Kidney glomerular epithelial cell (primary cell): ENCODE results near the gene FBLN1.

Experiments used
- DNase-seq: peaks from one replicate; lab custom pipeline; 2025; lab: John Stamatoyannopoulos, UW

Gene FBLN1

DNA sequence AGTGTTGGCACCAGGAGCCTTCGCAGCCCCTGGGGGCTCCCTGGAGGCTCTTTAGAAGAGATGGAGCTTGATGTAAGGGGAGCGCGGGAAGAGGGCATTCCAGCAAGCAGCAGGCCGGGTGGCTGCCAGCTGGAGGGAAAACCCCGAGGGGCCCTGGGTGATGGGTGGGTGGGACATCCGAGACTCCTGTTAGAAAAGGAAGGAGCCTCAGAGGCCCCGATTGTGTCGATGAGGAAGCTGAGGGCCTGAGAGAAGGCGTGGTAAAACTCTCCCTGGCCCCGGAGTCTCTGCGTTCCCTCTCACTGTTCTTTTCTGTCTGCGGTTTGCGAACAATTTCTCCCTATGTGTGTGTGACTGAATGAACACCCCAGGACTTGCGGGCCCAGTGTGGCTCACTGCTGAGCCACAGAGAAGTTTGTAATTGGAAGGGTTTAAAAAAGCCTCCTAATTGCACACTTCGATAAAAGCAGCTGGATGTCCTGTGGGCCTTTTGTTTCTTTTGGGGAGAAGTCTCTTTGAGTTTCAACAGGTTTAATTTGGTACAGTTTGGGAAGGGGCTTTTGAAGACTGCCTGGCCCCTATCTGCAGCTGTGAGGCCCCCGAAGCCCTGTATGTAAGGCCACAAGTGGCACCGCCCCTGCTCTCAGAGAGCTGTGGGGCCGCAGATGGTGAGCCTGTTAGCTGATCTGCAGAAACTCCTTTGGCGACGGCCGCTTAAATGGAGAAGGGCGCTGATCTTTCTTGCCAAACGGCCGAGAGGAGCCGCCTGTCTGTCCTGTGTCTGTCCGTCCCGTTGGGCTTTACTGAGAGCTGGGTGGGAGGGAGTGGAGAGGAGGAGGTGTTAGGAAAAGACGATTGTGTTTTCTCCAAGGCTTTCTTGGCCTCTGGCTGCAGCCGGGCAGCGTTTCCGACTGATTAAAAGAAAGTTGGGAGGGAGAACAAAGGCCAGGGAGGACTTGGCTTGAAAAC lies 2.0 kb downstream of the FBLN1 start:
- DNase-seq = no peak

DNA sequence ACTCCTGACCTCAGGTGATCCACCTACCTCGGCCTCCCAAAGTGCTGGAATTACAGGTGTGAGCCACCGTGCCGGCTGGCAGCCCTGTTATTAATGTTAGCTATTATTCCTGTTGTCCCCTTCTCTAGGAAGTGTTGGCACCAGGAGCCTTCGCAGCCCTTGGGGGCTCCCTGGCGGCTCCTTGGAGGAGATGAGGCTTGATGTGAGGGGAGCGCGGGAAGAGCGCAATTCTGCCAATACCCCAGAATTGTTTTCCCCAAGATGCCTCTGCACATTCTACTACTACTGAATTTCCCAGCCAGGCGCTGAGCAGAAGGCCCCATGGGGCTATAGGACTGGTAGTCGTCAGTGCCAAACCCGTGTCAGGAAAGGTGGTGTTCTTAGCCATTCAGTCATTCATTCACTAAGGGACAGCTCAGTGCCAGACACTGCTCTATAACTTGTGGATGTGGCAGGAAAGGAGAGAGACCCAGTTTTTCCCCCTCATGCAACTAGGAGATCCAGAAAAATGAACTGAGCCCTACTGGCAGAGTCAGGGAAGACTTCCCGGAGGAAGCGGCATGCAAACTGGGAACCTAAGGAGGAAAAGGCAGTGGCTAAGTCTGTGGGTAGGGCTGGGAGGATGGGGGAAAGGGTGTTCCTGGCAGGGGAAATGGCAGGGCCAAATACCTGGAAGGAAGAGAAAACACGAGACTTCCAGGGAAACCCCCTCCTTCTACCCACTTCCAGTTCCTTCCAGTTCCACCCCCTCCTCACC lies 3.5 kb downstream of the FBLN1 start:
- DNase-seq = no peak

DNA sequence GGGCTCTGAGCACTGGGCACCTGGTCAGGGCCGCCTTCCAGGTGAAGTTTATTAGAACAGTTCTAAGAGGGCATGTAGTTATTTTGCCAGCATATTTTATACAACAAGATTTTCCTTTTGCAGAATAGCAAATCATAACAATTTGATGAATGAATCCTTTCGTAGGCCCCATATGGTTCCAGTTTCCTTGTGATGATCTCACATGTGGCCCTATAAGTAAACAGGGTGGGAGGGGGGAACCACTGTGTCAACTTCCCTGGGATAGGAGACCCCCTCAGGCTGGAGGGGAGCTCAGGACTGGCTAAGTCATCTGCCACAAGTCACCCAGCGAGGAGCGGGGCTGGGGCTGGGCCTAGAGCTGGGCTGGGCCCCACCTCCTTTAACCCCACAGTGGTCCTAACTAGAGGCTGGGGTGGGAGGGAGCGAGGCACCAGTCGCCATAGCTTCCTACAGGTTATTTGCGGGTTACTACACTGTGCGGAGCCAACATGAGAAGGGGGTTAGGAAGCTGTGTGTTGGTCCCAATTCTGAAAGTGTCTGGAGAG lies 4.2 kb downstream of the FBLN1 start:
- DNase-seq = no peak

DNA sequence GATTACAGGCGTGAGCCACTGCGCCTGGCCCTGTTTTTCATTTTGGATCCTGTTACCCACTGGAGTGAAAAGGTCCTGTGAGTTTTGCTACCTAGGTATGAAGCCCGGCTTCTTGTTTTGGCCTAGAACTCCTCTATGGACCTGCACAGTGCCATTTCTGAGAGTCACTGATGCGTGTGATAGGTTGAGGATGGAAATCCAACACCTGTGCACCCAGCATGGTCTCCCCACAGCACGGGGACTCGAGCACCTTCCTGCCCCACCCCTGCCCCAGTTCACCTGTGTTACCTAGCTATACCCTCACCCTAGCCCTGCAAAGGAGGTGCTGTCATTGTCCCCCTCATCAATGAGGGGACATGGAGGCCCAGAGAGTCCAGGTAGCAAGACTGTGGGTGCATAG lies 5.1 kb downstream of the FBLN1 start:
- DNase-seq = no peak

DNA sequence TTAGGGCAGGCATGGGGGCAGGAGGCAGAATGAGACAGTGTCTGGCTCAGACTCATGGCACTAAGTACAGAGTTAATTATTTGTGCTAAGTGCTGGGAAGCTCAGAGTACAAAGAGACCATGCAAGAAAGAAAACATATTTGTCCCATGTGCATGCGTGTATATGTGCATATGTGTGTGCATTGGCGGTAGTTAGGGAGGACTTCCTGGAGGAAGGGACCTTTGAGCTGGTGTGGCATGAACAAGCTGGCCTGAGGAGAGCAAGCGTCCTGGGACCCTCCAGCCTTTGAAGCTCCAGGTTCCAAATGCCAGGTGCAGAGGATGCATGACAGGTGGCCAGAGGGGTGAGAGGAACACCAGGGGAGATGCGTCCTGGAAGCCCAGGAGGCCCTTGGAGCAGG lies 6.1 kb downstream of the FBLN1 start:
- no peak for DNase-seq

DNA sequence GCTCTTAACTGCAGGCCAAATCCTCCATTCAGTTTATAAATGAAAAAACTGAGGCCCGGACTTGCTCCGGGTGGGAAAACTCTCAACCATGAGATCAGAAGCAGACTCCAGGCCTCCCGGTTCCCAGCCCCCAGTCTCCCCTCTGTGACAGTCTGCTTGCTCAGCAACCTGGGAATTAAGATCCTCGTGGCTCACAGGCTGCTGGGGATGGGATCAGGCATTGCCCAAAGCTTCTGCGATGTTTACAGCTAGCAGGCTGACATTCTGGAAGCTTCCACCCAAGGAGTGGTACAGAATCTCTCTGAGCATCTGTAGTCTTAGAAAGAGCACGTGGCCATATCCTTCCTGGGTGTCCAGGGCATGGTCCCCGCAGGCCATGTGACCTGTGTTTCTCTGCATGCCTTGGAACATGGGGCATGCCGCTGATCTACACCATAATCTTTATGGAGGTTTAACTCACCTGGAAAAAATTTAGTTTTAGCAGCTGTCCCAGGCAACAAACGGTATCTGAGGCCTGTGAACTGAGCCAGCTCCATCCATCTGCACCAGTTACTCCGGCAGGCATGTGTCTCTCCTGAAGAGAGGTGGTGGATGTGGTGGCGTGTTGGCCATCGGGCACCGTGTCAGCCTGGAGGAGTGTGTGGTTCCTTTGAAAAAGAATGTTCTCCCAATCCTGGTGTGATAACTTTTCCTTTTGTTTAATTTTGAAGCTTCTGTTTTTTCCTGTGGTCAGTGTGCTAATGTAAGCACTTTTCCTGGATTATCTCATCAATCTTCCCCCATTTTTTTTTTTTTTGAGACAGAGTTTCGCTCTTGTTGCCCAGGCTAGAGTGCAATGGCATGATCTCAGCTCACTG lies 7.9 kb downstream of the FBLN1 start:
- DNase-seq = no peak

DNA sequence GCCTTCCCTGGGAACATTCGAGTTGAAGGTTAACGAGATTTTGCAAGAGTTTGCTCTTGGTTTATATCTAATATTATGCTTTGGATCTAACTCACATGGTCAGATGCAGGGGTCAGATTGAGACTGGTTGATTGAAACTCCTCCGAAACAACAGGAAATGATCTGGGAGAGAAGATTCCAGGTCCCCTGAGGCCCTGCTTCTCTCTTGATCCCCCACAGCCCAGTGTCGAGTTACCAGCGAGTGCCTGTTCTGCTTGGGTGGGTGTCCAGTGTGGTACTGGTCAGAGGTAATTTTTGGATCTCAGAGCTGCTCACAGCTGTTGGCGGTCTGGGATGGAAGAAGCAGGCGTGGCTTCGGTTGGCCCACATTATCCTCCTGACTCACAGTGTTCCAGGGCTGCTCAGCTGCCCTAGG lies 9.2 kb downstream of the FBLN1 start:
- DNase-seq = peak; percentile 49

DNA sequence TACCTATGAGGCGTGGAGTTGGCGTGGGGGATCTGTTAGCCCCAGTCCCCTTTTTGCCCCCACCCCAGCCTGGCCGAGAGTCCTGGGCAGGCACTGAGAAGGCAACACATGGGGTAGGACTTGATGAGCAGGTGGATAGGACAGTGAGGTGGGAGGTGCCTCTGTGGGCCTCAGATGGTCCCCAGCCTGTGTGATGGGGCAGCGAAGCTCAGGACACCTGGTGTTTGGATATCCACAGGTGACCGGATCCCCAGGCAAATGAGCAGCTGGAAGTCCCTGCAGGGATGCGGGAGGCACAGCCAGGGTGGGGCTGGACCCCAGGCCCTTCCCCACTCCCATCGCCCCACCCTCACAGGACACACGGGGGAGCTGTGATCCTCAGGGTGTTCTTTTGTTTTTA lies 9.7 kb downstream of the FBLN1 start:
- no peak for DNase-seq

DNA sequence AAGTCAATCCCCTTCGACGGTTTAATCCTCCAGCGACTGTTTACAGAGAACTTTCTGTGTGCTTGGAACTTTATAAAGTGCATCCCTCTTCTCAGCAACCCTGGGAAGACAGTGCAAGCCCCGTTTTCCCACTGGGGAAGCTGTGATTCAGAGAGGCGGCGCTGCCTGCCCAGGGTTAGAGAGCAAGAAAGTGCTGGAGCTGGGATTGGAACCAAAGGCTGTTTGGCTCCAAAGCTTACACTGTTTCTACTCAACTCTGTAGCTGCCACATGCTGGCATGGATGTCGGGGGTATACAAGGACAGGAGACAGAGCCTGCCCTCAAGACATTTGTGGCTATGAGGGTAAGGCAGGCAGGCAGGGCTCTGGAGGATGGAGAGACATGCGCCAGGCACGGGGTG lies 13.0 kb downstream of the FBLN1 start:
- DNase-seq = no peak

DNA sequence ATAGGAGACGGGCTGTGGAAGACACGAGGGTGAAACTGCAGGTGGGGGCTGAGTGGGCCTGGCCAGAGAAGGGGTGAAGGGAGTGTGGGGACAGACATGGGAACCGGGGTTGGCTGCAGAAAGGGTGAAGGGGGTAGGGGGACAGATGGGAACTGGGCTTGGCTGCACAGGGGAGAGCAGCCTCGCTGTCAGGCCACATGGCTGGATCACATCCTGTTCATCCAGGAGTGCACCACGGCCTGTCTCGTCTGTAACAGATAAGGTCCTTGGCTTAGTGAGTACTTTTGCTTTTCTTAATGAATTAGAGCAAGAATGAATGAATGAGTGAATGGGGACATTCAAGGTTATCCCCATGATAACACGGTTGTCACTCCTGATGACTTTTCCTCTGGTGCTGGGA lies 13.5 kb downstream of the FBLN1 start:
- DNase-seq = no peak

DNA sequence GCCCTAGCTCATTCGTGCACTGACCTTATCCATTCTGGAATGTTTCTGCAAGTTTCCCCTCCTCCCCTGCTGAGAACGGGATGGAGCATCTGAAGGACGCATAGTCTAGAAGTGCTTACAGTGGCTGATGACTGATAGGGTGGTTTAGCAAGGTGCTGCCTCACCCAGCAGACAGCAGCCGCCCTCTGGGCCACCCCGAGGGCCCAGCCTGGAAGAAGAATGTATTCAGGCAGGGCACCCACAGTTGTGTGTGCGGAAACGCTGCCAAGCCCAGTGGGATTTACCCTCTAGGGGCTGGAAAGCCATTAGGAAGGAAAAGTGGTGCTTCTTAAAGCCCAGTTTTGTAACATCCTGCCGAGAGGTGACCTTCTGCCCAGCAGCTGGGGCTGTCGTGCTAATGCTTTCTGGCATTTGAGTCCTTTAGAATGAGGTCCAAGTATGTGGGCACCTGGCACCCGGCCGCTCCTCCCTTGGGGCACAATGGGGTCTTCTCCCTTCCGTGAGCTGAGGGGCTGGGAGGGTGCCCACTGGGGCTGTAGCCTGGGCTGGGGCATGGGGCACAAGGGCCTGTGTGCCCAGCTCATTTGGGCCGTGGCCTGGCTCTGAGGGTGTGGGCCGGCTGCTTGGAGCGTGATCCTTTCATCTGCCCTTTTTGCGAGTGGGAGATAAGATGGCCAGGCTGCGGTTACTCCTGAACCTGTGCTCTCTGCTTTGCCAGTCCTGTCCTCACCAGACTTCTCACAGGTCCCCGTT lies 14.4 kb downstream of the FBLN1 start:
- no peak for DNase-seq

DNA sequence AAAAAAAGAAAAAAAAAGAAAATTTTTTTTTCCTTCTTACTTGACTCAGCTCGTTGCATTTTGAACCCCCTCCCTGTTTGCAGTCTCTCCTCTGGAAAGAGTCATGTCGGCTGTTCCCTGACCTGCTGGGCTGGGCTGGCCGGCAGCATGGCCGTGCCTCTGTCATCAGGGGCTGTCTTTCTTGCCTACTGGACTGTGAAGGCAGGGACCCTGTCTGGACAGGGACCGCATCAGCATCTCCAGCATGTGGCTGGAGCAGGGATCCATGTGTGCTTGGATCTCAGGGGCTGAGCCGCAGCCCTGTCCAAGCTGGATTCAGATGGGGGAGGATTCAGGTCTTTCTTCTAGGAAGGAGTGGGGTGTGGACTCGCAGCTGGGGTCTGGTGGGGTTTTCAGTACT lies 15.5 kb downstream of the FBLN1 start:
- no peak for DNase-seq

DNA sequence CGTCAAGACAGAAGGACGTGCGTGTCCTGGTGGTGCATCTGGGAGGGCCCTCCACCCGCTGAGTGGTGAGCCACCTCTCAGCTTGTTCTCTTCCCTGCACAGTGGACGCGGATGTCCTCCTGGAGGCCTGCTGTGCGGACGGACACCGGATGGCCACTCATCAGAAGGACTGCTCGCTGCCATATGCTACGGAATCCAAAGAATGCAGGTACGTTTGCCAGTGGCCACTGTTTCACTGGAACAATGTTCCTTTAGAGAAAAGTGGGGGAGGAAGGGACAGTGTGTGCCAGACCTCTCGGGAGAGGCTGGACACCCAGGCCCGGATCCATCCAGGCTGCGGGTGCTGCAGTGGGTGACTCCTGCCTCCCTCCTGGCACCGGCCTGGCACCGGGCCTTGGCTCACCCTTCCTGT lies 15.9 kb downstream of the FBLN1 start:
- no peak for DNase-seq

DNA sequence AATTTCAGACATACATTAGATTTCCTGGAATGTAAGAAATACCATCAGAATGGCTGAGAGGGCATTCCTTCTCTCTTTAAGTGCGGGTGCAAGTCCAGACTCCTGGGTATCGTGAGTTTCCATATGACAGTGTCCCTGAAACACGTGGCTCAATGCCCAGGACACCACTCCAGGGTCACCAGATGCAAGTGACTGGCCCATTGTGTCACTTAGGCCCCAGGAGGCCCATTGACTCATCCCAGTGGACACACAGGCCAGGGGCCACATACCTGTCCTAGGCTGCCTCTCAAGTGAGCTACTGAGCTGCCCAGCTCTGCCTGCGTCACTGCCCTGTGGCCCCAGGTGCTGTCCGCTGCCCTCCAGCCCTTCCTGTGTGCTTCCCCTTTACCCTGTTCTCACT lies 18.5 kb downstream of the FBLN1 start:
- DNase-seq = no peak

DNA sequence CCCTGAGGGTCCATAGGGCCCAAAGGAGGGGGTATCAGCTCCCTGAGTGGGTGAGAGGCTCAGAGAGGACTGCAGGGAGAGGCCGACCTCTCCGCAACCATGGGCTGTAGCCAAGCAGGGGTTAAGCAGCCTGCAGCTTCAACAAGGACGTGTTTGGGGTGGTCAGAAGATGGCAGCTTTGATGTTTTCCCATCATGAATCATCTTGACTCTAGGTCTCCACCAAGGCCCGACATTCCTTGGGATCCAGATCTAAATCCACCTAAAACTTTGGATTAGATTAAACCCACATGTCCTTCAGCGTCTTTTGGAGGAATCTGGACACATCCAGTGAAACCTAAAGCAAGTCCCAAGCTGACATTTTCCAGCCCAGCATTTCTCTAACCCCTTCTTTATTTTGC lies 19.8 kb downstream of the FBLN1 start:
- DNase-seq = no peak

DNA sequence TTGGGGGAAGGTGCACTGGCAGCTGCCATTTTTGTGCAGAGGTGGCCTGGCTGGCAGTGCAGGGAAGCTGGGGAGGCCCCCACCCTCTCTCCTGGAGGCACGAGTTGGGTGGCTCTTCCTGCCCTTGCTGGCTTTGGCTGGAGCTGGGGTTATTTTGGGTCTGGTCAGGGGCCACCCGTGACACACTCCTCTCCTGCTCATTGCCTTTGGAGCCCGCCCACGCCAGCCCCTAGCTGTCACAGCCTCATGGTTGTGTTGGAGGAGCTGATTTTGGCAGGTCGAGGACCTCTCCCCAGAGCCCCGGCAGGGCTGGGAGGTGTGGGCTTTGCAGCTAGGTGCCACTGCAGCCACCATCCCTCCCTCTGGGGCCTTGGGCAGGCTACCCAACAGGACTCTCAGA lies 21.5 kb downstream of the FBLN1 start:
- DNase-seq = no peak

DNA sequence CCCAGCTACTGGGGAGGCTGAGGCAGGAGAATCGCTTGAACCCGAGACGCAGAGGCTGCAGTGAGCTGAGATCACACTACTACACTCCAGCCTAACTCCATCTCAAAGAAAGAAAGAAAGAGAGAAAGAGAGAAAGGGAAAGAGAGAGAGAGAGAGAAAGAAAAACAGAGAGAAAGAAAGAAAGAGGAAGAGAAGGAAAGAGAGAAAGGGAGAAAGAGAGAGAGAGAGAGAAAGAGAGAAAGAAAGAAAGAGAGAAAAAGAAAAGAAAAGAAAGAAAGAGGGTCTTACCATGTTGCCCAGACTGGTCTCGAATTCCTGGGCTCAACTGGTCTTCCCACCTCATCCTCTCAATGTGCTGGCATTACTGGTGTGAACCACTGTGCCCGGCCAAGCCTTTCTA lies 22.3 kb downstream of the FBLN1 start:
- DNase-seq = no peak

DNA sequence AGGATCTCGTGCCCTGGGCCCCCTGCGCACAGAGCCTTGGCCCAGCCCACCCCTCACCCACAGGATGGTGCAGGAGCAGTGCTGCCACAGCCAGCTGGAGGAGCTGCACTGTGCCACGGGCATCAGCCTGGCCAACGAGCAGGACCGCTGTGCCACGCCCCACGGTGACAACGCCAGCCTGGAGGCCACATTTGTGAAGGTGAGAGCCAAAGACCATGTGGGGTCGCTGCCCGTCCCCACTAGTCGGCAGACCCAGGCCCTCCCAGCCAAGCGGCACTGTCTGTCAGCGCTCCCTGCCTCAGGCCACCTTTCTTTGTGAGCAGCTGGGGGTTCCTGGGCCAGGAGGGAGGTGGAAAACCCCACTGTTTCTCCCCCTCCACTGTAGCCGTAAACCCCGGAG lies 22.8 kb downstream of the FBLN1 start:
- no peak for DNase-seq

DNA sequence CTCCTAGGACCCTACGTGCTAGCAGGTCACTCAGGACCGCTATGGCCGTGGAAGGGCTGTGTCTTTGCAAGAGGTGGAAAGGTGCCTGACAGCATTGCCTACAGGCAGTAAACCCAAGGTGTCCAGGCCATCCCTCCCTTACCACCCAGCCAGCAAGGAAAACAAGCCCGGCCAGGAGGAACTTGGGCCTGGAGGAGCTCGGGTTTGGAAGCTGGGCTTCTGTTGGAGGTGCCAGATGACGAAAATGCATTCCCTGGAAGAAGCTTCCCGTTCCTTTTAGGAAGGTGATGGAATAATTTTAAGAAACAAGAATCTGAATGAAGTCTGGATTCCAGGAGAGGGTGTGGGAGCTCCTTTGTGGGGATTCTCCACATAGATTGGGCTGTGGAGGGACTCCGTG lies 23.6 kb downstream of the FBLN1 start:
- no peak for DNase-seq

DNA sequence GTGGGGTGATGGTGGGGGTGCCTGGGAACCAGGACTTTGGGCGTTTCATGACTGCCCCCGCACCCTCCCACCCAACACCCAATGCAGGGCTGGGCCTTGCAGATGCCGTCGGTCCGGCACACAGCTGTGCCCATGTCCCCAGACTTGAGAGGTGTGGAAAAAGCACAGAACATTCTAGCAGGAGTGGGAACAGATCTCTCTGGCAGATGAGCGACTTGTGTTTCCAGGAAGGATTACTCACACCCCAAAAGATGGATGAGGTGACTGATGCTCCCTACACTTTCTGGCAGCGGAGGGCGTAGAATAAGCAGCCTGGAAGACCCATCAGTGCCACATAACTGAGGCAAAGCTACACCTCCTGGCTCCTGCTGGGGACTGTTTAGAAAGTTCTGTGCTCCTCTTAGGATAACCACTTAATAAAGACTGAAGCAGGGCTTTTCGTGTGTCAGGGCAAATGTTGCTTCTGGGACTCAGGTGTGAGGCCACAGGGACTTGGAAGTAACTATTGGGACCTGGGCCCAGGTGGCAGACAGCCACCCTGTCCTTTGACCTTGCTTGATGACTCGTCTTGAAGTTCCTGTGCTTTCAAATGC lies 24.2 kb downstream of the FBLN1 start:
- DNase-seq = no peak

DNA sequence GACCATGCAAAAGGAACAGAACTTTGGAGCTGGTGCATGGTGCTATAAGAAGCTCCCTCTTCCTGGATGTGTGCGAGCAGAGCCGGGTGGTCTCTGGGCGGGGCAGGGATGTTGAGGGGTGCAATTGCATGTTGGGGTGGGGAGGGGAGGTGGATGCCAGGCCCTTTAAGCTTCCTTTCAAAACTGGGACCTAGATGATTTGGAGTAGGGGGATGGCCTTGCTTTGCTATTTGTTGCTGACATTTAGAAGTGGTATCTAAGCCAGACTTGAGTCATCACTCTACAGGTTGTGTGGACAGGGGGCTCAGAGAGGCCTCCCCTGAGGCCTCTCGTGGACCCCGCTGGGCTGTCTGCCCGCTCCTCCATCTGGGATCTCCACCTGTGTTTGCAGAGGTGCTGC lies 24.8 kb downstream of the FBLN1 start:
- DNase-seq = no peak
